MM.1S (cell line): Measurements from ENCODE around the gene SNX19.
A peak's percentile ranks its signal among the peaks of the same experiment; 100 is the strongest.
"Not testable (repeated sequence)": the region's sequence is repeated elsewhere in the genome, so short reads cannot be mapped to it uniquely, and the experiment has no call there.

Source experiments
- DNase-seq: peaks from one replicate; pipeline ENCODE4 v3.0.0-alpha.2; 2015
- H2AFZ ChIP-seq: fragments of 300-600 bp; sonication (generic); 2 replicates; pipeline ENCODE4 v1.6.0; 2016; ENCODE audit warnings: antibody characterized with exemption, low read length
- H3F3A ChIP-seq: fragments of 300-600 bp; sonication (generic); 2 replicates; pipeline ENCODE4 v1.6.1; 2016; ENCODE audit warnings: mild to moderate bottlenecking, antibody characterized with exemption, low read length, moderate library complexity, mixed read lengths; ENCODE audit not compliant: insufficient read depth
- H3K27ac ChIP-seq: fragments of 300-600 bp; sonication (generic); 2 replicates; pipeline ENCODE4 v1.5.1; 2016; ENCODE audit warnings: mild to moderate bottlenecking, low read length
- H3K27me3 ChIP-seq: fragments of 300-600 bp; sonication (generic); replicated peaks from 2 replicates; pipeline ENCODE4 v1.6.0; 2016; ENCODE audit warnings: low read length; ENCODE audit not compliant: insufficient read depth
- H3K36me3 ChIP-seq: fragments of 300-600 bp; sonication (generic); replicated peaks from 2 replicates; pipeline ENCODE4 v1.6.1; 2016; ENCODE audit warnings: mild to moderate bottlenecking, low read length, mixed read lengths; ENCODE audit not compliant: insufficient read depth
- H3K4me1 ChIP-seq: fragments of 300-600 bp; sonication (generic); 2 replicates; pipeline ENCODE4 v1.6.1; 2016; ENCODE audit warnings: low read length, mixed read lengths
- H3K4me2 ChIP-seq: fragments of 300-600 bp; sonication (generic); 2 replicates; pipeline ENCODE4 v1.6.0; 2016; ENCODE audit warnings: low read depth, low read length
- H3K4me3 ChIP-seq: fragments of 300-600 bp; sonication (generic); 2 replicates; pipeline ENCODE4 v1.5.1; 2016; ENCODE audit warnings: low read length, mixed read lengths
- H3K79me2 ChIP-seq: fragments of 300-600 bp; sonication (generic); 2 replicates; pipeline ENCODE4 v1.6.1; 2016; ENCODE audit warnings: mixed run types, low read length, mixed read lengths
- H3K9ac ChIP-seq: fragments of 300-600 bp; sonication (generic); 2 replicates; pipeline ENCODE4 v1.6.1; 2016; ENCODE audit warnings: low read length, mixed read lengths
- H3K9me2 ChIP-seq: fragments of 300-600 bp; sonication (generic); replicated peaks from 2 replicates; pipeline ENCODE4 v1.6.1; 2016; ENCODE audit warnings: mild to moderate bottlenecking, low read length, mixed read lengths; ENCODE audit not compliant: insufficient read depth
- H3K9me3 ChIP-seq: fragments of 300-600 bp; sonication (generic); replicated peaks from 2 replicates; pipeline ENCODE4 v1.6.1; 2016; ENCODE audit warnings: mild to moderate bottlenecking, low read length, mixed read lengths; ENCODE audit not compliant: insufficient read depth
- H4K20me1 ChIP-seq: fragments of 300-600 bp; sonication (generic); 2 replicates; pipeline ENCODE4 v1.6.1; 2016; ENCODE audit warnings: mild to moderate bottlenecking, low read length, moderate library complexity, mixed read lengths; ENCODE audit not compliant: insufficient read depth
- CTCF ChIP-seq: fragments of 300-600 bp; sonication (generic); IDR thresholded peaks from 2 replicates; pipeline ENCODE4 v1.5.1; 2016; ENCODE audit warnings: antibody characterized with exemption, low read length, mixed read lengths
- EZH2 ChIP-seq: fragments of 300-600 bp; sonication (generic); optimal IDR thresholded peaks from 2 replicates; pipeline ENCODE3; 2017; ENCODE audit warnings: low read depth, mild to moderate bottlenecking, antibody characterized with exemption, low read length, mixed read lengths
- EZH2phosphoT487 ChIP-seq: fragments of 300-600 bp; sonication (generic); IDR thresholded peaks from 2 replicates; pipeline ENCODE4 v1.6.1; 2018; ENCODE audit warnings: antibody characterized with exemption, low read length

Gene SNX19

DNA sequence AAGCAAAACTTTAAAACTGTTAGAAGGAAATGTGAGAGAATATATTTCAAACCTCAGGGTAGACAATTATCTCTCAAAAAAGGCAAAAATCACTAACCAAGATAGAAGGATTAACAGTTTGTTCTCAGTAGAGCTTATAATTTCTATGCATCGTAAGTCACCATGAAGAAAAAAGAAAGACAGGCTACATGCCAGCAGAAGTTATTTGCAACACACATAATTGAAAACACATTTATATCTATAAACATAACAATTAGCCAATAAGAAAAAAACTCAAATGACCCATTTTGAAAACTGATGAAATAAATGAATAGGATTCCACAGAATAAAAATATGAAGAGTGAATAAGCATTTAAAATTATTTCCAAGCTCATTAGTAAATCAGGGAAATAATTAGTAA, 24.4 kb upstream of the SNX19 start:
- H3K9me2 ChIP-seq = no peaks in the 10 kb centered on the region
- no peak overlapping the region for H3K4me2 ChIP-seq
- H3K4me1 ChIP-seq = no peaks in the 10 kb centered on the region
- H4K20me1 ChIP-seq = no peaks in the 10 kb centered on the region
- H3K27ac ChIP-seq = no peak overlapping the region
- no peaks in the 10 kb centered on the region for H3K79me2 ChIP-seq
- H2AFZ ChIP-seq = no peak overlapping the region
- TF ChIP-seq EZH2 = no peak
- no peaks in the 10 kb centered on the region for H3K9me3 ChIP-seq
- no peaks in the 10 kb centered on the region for H3K27me3 ChIP-seq
- no peak overlapping the region for H3K9ac ChIP-seq
- no peak overlapping the region for H3K4me3 ChIP-seq
- DNase-seq = no peak
- no peaks in the 10 kb centered on the region for H3F3A ChIP-seq
- H3K36me3 ChIP-seq = no peaks in the 10 kb centered on the region

DNA sequence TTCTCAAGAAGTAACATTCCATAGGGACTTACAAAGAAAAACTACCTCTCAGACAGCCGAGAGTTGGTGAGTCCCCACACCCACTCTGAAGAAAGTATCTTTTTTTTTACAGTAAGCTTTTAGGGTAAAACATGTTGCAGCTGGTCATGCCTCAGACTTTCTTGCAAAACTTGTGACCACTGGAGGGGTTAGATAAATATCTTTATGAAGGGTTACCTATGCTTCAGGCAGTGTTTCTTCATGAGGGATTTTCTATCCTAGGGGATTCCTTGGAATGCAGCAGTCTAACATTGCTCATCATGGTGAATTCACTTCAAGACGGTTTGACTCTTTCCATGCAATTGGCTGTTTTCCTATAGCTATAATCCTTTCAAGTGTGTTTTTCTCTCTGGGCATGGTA, 20.8 kb upstream of the SNX19 start:
- no peaks in the 10 kb centered on the region for H3K27me3 ChIP-seq
- no peak for DNase-seq
- TF ChIP-seq EZH2phosphoT487 = no peak
- no peak for TF ChIP-seq CTCF
- no peak for TF ChIP-seq EZH2
- H3K27ac ChIP-seq = no peak overlapping the region
- no peak overlapping the region for H2AFZ ChIP-seq
- no peaks in the 10 kb centered on the region for H3K9me3 ChIP-seq
- H3K4me3 ChIP-seq = no peak overlapping the region
- no peak overlapping the region for H3K9ac ChIP-seq
- H3K9me2 ChIP-seq = no peaks in the 10 kb centered on the region
- no peak overlapping the region for H3K4me2 ChIP-seq
- no peaks in the 10 kb centered on the region for H3K36me3 ChIP-seq
- H3K4me1 ChIP-seq = no peaks in the 10 kb centered on the region
- H4K20me1 ChIP-seq = no peaks in the 10 kb centered on the region
- no peaks in the 10 kb centered on the region for H3K79me2 ChIP-seq
- no peaks in the 10 kb centered on the region for H3F3A ChIP-seq

DNA sequence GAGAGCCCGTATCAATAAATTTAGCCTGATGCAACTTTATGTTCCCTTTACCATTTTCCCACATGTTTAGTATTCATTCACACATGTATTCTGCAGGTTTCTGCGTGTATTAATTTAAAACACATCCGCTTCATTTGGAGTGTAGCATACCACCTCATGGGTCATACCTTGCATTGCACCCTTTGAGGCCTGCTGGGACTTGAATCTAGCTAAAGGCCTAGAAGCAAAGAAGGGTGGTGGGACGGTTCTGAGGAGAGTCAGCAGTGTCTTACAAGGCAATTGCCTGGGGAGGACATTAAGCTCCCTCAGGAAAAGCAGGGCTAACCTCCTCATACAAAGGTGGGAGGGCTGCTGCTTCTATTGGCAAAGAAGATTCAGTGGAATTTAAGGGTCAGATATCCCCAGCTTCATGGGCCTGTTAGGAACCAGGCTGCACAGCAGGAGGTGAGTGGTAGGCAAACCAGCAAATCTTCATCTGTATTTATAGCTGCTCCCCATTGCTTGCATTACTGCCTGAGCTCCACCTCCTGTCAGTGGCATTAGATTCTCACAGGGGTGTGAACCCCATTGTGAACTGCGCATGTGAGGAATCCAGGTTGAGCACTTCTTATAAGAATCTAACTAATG, 15.9 kb upstream of the SNX19 start:
- Histone ChIP-seq H3K9me2 (no peaks in the 10 kb centered on the region), H3K27me3 (no peaks in the 10 kb centered on the region), H3K4me3 (no peak overlapping the region), H2AFZ (no peak overlapping the region), H3K27ac (no peak overlapping the region), H4K20me1 (no peaks in the 10 kb centered on the region), H3K9me3 (no peaks in the 10 kb centered on the region), H3K4me2 (no peak overlapping the region), H3K4me1 (no peaks in the 10 kb centered on the region), H3K9ac (no peak overlapping the region), H3K79me2 (no peaks in the 10 kb centered on the region), H3K36me3 (no peaks in the 10 kb centered on the region), H3F3A (no peaks in the 10 kb centered on the region)
- TF ChIP-seq EZH2 = no peak
- no peak for TF ChIP-seq EZH2phosphoT487
- no peak for TF ChIP-seq CTCF
- no peak for DNase-seq

DNA sequence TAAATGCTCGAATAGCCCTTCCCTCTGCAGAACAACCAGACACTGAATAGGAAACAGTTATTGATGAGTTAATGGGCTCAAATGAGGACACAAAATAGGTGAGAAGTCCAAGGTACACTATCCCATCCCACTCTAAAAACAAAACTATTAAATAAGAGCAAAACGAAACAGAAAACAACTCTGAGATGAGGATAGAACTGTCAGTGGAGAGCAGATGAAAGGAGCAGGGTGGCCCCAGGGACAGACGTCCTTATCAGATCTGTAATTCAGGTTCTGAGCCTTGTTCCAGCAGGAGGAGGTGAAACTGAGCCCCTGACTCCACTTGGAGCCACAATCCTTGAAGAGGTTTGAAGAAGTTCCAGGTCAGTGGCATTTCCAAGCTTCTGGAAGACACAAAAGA, 8.5 kb upstream of the SNX19 start:
- Histone ChIP-seq H3K9ac (peak overlapping the region; percentile 32; the same call in 1 of the 2 replicates), H3K4me1 (peaks cover 5% of the 10 kb centered on the region; the same call in 1 of the 2 replicates), H3K9me3 (no peaks in the 10 kb centered on the region), H3K4me2 (peak overlapping the region; percentile 42), H3K36me3 (no peaks in the 10 kb centered on the region), H3F3A (no peaks in the 10 kb centered on the region), H3K27me3 (no peaks in the 10 kb centered on the region), H3K9me2 (no peaks in the 10 kb centered on the region), H3K4me3 (peak overlapping the region; percentile 36; the same call in 1 of the 2 replicates), H4K20me1 (no peaks in the 10 kb centered on the region), H3K27ac (no peak overlapping the region), H2AFZ (peak overlapping the region; percentile 78), H3K79me2 (no peaks in the 10 kb centered on the region)
- DNase-seq = peak; percentile 33
- TF ChIP-seq EZH2phosphoT487 (no peak), EZH2 (no peak), CTCF (no peak)

DNA sequence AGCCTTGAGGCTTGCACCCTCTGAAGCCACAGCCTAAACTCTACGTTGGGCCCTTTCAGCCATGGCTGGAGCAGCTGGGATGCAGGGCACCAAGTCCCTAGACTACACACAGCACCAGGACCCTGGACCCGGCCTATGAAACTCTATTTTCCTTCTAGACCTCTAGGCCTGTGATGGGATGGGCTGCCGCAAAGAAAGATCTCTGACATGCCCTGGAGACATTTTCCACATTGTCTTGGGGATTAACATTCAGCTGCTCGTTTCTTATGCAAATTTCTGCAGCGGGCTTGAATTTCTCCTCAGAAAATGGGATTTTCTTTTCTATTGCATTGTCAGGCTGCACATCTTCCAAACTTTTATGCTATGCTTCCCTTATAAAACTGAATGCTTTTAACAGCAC, 4.3 kb upstream of the SNX19 start:
- H3K9me2 ChIP-seq, H3K4me1 ChIP-seq, H4K20me1 ChIP-seq, H2AFZ ChIP-seq, H3K27ac ChIP-seq, H3K36me3 ChIP-seq, H3K79me2 ChIP-seq, H3K27me3 ChIP-seq, H3F3A ChIP-seq, H3K4me2 ChIP-seq, H3K4me3 ChIP-seq, H3K9me3 ChIP-seq, H3K9ac ChIP-seq, DNase-seq: not testable (repeated sequence)
